ENCODE measurements around the gene KNTC1. TPM values are rescaled to one million over a fixed set of nuclear protein-coding genes. Genes with fewer than 3 reads are reported as not detected.

The KNTC1 gene
- total and polyA plus RNA-seq, 2 of the 8 experiments (the other 6 are each of a cell fraction or from before 2014, with no cell fraction given): 52.7 to 80.2 TPM

GRCh38 chr12:122526683-122527477, at the start of gene KNTC1, which contains the start of gene RSRC2 (continued):
- TF ChIP-seq KDM4A (IDR thresholded peaks at IDR 0.05; ENCODE audit: low read depth, low read length, severe bottlenecking) (peak; percentile 34), TCF12 (IDR thresholded peaks at IDR 0.05; ENCODE audit: low read depth, low read length) (0 out of 2 replicates have a peak, but pooled peaks have one; percentile 15), TAF7 (optimal IDR thresholded peaks at IDR 0.05; ENCODE audit: borderline replicate concordance, low read depth, low read length) (peak; percentile 97), SAP30 (IDR thresholded peaks at IDR 0.05; ENCODE audit: insufficient read depth, insufficient replicate concordance, low read length) (peak; percentile 42), RFX5 (IDR thresholded peaks at IDR 0.05; ENCODE audit: borderline replicate concordance, low read depth, low read length) (no peak), KDM5A (IDR thresholded peaks at IDR 0.05; ENCODE audit: low read length) (peak; percentile 60; the same call in 1 of the 2 replicates), NRF1 (IDR thresholded peaks at IDR 0.05; ENCODE audit: low read depth, low read length) (no peak), EGR1 (IDR thresholded peaks at IDR 0.05; ENCODE audit: borderline replicate concordance, low read depth, low read length) (peak; percentile 78), CREB1 (IDR thresholded peaks at IDR 0.05) (peak; percentile 40), EZH2 (IDR thresholded peaks at IDR 0.05; ENCODE audit: low read depth, low read length, severe bottlenecking) (no peak), TEAD4 (IDR thresholded peaks at IDR 0.05; ENCODE audit: low read depth, low read length) (peak; percentile 96), SP2 (IDR thresholded peaks at IDR 0.05; ENCODE audit: low read length) (peak; percentile 21; the same call in 1 of the 2 replicates), ASH2L (IDR thresholded peaks at IDR 0.05; ENCODE audit: low read length) (peak; percentile 67), RXRA (IDR thresholded peaks at IDR 0.05; ENCODE audit: insufficient read depth, low read depth, low read length) (no peak)
- TF ChIP-seq, protein P1, sequence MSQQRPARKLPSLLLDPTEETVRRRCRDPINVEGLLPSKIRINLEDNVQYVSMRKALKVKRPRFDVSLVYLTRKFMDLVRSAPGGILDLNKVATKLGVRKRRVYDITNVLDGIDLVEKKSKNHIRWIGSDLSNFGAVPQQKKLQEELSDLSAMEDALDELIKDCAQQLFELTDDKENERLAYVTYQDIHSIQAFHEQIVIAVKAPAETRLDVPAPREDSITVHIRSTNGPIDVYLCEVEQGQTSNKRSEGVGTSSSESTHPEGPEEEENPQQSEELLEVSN (IDR thresholded peaks at IDR 0.05): peak; percentile 93
